ENCODE measurements around the gene FBXO30.

GRCh38 chr6:145756170-145756662 is 58.4 kb downstream of the FBXO30 start:
- TF ChIP-seq CTCF (IDR thresholded peaks at IDR 0.05 in 4 of 5, conservative IDR thresholded peaks at IDR 0.05 in 1 of 5) (no peak), POLR2A (IDR thresholded peaks at IDR 0.05) (no peak)
